Measurements from ENCODE around the gene GPSM1.
"Not testable (repeated sequence)": the region's sequence is repeated elsewhere in the genome, so short reads cannot be mapped to it uniquely, and the experiment has no call there.

Gene GPSM1

DNA sequence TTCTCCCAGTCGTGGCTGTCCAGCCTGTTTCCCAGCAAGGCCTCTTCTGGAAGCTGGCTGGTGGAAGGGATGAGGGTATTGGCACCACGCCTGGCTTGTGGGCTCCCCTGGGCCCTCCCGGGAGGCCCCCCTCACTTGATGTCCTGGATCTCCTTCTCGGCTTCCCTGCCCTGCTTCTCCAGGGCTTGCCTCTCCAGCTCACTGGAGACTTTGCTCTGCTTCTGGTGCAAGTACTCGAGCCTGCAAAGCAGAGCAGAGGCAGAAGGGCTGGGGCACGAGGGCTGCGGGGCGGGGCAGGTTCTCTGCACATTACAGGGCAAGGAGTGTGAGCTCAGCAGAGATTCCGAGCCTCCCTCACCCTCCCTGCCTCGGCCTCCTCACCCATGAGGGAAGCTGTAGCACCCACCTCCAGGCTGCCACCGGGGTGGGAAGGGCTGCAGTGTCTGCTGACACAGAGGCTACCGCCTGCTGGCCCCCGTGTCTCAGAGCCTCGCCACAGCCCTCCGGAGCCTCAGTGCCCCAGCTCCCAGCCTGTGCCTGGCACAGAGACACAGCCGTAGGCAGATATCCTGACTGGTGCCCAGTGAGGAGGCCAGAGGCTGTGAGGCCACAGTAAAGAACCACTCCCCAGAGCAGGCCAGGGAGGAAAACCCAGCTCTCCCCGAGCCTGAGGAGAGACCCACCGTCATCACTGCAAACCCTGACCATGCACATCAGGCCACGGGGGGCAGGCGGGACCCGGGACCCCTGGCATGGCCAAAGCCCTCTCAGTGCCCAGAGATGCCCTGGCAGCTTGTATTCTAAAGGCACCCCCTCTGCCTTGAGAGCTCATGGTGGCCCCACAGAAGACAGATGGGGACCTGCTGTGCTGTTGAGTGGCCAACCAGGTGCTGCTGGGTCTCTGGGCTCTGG lies 65.5 kb downstream of the GPSM1 start:
- DNase-seq (ENCODE audit: extremely low read depth in 1 of 2, low read depth in 1 of 2) = no peak

DNA sequence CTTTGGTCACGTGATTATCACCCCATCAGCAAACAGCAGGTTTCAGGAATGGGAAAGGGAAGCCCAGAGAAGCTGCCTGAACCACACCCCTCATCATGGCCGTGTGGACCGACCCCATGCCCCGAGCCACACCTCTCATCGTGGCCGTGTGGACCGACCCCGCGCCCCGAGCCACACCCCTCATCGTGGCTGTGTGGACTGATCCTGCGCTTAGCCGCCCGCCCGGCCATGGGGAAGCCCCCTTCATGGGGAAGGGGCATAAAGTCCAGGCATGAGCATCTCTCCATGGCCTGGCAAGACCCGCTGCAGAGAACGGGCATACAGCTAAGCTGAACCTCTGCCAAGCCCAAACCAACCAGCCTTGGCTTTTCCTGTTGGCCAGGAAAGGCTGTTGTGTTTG lies 66.2 kb downstream of the GPSM1 start:
- DNase-seq (ENCODE audit: extremely low read depth in 1 of 2, low read depth in 1 of 2) = no peak

DNA sequence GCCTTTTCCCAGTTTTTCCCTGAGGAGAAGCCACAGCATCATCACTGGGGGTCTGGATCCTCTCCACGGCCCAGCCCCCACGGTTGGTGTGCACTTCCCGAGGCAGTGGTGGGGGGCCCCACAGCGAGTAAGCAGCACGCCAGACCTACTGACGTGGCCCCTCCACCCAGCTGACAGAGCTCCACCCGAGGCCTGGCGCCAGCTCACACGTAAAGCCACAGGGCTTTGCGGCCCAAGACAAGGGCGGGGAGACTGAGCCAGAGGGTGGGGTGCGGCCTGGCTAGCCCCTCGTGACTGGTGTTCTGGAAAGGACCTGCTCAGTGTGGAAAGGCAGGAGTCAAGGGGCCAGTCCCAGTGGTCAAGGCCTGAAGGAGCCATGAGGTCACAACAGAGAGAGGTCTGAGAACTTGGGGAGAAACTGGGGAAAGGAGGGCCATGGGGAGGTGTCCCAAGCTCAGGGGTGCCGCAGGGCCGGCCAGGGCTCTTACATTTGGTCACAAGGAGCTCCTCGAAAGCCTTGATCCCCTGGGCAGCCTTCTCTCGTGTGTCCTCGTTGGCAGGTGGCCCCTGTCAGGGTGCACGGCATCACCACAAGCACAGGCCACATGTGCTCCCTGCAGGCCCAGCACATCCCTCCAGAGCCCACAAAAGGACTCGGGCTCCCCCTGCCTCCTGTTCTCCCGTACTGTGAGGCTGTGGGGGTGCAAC lies 67.1 kb downstream of the GPSM1 start:
- DNase-seq (ENCODE audit: extremely low read depth in 1 of 2, low read depth in 1 of 2) = no peak

DNA sequence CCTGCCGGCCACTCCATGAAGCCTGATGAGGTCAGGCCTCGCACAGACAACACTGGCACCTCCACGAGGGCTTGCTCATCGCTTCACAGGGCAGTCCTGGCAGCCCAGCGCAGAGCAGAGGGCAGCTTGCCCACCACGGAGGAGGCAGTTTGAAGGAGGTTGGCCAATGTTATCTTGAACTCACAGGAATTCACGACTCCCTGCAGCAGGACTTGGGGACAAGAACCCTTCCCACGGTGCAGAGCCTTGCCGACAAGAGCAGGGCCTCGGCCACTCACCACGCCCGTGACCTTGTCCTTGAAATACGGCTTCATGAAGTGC lies 67.6 kb downstream of the GPSM1 start:
- DNase-seq (ENCODE audit: extremely low read depth in 1 of 2, low read depth in 1 of 2) = no peak

DNA sequence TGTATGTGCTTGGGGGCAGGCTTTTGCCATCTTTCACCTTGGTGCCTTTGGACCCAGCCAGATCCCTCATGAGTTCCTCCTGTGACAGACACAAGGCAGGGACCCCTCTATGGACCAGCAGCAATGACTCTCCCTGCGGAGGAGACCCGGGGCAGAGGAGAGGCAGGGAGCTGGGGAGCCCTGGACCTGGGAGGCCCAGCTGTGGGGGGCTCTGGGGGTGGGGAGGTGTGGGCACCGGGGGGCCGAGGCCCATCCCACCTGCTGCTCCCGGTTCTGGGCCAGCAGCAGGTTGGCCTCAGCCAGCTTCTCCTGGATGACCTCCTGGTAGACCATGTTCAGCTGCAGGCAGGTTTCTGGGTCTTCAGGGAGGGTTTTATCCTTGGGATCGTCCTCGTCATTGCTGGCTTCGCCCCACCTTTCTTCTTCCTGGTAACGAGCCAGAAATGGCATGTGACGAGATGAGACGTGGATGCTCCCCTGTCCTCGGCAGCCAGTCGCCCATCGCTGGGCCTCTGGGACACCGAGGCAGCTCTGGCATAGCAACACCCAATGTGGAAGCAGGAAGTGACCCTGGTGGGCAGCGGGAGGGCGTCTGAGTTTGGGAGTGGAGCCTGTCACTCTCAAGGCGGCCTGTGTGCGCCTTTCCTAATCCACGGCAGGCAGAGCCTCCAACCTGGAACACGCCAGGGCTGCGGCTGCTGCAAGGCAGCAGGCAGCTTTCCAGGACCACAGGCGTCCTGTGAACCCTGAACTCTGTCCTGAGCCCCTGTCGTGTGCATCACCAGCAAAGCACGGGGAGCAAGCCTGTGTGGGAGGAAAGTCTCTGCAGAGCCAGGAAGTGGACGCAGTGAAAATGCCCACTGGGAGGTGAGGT lies 68.2 kb downstream of the GPSM1 start:
- DNase-seq (ENCODE audit: extremely low read depth in 1 of 2, low read depth in 1 of 2) = no peak

DNA sequence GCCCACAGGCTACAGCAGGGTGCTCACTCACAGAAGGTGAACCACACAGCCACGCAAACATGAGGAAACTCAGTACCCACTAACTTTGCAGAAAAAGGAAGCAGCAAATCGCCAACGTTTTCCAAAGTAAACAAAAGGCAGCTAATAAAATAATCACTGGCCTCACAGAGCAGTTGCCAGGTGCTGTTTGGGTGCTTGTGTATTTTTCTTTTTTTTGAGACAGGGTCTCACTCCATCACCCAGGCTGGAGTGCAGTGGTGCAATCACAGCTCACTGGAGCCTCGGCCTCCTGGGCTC lies 68.8 kb downstream of the GPSM1 start:
- no peak for DNase-seq (ENCODE audit: extremely low read depth in 1 of 2, low read depth in 1 of 2)

DNA sequence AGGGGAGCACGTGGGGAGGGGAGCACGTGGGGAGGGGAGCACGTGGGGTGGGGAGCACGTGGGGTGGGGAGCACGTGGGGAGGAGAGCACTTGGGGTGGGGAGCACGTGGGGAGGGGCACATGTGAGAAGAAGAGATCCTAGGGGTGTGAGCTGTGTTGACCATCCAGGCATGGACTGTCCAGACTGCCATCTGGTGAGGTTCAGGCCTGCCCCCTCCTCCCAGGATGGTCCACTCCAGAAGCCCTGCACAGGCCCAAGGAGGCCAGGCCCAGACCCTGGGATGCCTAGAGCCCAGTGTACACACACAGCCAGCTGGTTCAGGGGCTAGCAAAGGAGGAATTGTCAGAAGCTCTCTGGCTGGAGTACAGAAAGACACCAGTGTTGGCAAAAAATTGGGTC lies 70.3 kb downstream of the GPSM1 start:
- DNase-seq (ENCODE audit: extremely low read depth in 1 of 2, low read depth in 1 of 2) = no peak

DNA sequence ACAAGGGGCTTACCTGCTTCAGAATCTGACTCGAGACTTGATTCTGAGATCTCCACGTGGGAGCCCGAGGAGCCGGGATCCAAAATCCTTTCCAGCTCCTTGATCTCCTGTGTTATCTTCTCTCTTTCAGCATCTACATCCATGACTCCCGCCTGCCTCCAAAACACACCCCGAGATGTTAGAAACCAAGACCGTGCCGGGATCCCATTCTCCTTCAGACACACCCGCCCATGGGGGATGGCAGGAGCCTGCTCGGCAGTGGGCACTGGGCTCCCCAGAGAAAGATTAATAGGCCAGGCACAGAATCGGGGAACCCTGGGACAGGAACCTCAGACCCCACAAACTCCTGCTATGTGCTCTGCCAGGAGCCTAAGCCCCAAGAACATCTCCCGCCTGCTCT lies 70.9 kb downstream of the GPSM1 start:
- DNase-seq (ENCODE audit: extremely low read depth in 1 of 2, low read depth in 1 of 2) = no peak

DNA sequence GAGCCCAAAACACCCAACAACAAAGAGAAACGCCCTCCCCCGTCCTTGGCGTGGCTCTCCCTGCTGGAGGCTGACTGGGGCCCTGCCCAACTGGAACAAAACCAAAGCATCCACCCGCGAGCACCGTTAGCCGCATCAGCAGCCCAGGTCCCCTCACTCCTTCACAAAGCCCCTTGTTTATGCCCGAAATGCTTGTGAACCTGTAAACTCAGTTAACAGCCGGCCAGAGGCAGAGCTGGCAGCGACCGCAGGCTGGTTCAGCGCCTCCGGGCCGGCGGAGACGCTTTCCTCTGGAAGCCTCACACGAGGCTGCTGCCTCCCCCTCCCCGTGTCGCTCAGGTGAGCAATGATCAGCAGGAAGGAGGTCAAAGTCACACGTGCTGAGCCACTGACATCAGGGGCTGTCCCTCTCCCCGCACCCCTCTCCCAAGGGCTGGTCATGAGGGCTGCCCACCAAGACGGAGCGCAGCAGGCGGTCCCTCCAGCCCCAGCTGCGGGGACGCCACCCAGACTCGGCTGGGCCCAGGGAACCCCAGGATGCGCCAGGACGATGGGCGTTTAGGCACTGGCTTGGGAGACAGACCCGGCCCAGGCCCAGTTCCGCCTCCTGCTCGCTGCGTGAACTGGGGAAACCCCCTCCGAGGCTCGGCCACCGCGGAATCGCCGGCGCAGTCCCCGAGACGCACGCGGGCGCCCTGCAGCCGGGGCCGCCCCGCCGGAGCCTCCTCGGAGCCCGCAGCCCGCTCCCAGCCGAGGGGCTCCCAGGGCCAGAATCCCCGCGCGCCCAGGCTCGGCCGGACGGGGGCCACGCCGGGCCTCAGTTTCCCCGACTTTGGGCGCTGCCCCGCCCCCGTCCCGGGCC lies 72.1 kb downstream of the GPSM1 start:
- DNase-seq (ENCODE audit: extremely low read depth in 1 of 2, low read depth in 1 of 2) = peak in 1 of 2 donors; percentile 15

DNA sequence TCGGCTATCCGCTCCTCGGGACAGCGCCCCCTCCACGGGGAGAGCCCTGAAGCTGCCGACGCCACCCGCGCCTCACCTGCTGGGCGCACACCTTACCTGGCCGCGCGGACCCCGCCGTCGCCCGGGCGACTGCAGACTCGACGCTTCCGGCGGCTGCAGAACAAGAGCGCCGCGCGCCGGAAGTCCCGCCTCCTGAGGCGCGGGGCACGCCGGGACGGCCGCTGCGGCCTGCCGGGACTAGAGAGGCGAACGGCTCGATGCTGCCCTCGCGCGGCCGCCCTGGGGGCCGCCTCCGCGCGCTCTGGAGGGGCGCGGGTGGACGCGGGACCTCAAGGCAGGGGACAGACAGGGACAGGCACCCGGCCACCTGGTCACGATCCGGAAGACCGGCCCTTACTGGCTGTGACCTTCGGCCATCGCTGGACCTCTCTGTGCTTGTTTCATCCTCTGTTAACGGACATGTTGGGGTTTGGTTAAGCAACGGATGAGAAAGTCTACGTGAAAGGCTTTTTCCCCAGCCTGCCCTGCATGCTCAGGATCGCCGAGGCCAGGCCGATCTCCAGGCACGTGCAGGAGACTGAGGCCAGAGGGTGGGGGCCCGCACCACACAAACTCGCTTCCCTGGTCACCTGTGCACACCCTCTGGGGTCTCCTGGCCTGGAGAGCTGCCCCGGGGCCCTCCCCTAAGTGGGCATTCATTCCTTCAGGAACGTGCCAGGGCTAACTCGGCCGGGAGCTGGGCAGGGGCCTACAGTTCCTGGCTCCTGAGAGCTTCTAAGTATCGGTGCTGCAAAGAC lies 72.9 kb downstream of the GPSM1 start, which contains the start of gene SNAPC4:
Gene SNAPC4 (minus strand): TSS at position 133 of the 797 bp plus-strand sequence. CDS start 1,742 bp downstream, outside the sequence.
- peak; percentile 63 to 80 for DNase-seq (ENCODE audit: extremely low read depth in 1 of 2, low read depth in 1 of 2)

DNA sequence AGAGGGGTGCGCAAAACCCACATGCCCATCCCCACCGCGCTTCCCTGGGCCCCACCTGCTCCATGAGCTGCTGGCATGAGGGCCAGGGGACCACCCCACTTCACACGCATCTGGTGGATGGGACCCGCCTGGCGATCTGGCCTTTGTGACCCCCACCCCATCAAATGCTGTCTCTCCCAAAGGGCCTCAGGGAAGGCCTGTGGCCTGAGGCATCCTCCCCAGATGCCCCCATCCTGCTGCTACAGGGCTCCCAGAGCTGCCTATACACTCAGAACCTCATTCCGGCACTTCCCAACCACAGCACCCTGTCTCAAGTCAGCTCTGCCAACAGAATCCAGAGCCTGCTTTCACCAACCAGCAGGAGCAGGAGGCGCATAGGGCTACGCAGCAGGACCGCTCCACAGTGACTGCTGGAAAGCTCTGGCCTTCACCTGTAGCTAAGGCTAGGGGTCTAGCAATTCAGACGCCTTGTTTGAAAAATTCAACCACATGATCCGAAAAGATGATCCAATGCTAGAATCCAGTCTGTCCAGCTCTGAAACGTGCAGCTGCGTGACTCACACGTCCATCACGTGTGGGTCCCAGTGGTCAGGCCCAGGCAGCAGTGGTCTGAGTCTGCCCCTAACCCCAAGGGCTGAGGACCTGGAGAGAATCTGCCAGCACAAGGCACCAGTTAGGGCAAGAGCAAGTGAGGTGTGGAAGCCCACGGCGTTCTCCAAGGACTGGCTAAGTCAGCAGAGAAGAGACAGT lies 74.0 kb downstream of the GPSM1 start:
- DNase-seq (ENCODE audit: extremely low read depth in 1 of 2, low read depth in 1 of 2) = no peak

DNA sequence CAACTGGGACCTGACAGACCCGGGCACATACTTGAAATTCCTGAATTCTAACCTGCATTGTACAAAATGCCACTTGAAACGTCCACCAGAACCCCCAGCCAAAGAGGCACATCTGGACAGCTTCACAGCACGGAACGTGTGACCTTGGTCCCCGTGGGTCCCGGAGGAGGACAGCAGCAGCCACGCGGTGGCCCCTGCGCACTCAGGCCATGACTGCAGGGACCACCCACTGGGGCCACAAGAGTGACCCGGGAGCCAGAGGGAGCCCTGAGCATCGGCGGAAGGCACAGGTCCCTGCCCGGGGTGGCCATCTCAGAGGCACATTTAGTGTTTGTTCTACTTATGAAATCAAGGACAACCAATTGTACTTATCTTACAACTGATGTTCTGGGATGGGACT lies 74.7 kb downstream of the GPSM1 start:
- no peak for DNase-seq (ENCODE audit: extremely low read depth in 1 of 2, low read depth in 1 of 2)

DNA sequence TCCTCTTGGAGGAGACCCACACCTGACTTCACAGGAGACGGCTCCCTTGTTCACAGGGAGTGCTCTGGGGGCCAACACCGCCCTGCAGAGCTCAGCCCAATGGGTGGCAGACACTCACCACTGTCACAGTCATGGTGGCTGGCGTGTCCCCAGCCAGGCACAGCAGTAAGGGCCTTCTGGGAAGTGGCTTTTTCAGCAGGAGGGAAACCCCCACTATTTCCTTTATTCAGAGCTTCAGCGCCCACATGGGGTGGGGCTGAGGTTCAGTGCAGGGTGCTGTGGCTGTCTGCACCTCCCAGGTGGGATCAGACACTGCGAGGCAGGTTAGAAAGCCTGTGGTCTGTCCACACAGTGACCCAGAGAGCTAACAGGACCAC lies 76.2 kb downstream of the GPSM1 start:
- peak; percentile 60 to 73 for DNase-seq (ENCODE audit: extremely low read depth in 1 of 2, low read depth in 1 of 2)

DNA sequence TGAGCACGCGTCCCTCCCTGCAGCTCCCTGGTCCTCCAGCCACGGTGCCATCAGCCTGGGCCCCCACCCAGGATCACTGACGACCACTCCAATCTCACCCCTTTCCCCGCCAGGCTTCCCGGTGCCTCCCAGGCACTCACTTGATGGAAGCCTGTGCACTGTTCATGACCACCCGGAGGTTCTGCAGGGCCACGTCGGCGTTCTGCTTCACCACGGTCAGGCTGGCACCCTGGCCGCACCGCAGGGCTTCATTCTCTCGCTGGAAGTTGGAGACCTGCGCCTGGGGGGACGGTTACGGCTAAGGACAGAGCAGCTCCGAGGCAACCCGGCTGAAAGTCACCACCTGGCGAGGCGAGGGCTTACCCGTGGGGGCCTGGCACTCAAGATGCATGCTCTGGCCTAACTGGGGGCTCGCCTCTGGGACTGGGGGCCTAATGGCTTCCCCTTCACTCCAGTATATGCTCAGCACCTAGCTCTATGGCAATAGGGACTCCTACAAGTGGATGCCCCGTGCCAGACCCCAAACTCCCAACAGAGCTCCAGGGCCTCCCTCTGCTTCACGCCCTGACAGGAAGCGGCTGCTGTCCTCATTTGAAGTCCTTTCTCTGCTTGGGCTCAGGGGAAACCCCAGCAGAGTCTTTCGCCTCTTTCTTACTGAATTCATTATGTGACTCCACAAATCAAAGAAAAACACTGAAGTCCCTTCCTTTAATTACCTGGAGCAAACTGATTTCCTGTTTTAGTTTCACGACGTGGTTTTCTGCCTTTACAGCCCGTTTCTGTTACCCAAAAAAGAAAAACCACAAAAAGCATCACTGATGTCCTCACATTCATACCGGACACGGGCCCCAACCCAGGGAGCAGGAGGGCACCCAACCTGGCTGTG lies 76.8 kb downstream of the GPSM1 start:
- DNase-seq (ENCODE audit: extremely low read depth in 1 of 2, low read depth in 1 of 2) = peak in 1 of 2 donors; percentile 19

DNA sequence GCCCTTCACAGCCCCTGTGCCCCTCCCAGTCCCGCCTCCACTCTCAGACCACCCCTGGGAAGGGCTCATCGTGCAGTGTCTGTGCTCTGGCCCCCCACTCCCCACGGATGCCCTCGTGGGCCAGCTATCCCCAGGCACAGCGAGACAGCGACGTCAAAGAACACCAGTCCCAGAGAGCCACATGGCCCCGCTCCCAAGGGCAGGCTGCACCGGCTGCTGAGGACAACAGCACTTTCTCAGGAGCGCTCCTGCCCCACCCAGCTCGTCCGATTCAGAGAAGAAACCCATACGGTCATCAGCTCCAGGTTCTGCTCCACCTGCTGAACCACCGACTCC lies 77.4 kb downstream of the GPSM1 start:
- no peak for DNase-seq (ENCODE audit: extremely low read depth in 1 of 2, low read depth in 1 of 2)

DNA sequence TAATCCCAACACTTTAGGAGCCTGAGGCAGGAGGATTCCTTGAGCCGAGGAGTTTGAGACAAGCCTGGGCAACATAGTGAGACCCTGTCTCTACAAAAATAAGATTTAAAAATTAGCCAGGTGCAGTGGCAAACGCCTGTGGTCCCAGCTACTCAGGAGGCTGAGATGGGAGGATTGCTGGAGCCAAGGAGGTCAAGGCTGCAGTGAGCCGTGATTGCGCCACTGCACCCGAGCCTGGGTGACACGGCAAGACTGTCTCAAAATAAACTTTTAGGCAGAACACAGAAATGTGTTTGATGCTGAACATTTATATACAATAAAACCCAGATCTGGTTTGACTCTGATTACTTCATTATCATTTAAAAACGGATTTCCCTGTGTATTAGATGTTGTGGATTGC lies 78.1 kb downstream of the GPSM1 start:
- DNase-seq (ENCODE audit: extremely low read depth in 1 of 2, low read depth in 1 of 2) = no peak

DNA sequence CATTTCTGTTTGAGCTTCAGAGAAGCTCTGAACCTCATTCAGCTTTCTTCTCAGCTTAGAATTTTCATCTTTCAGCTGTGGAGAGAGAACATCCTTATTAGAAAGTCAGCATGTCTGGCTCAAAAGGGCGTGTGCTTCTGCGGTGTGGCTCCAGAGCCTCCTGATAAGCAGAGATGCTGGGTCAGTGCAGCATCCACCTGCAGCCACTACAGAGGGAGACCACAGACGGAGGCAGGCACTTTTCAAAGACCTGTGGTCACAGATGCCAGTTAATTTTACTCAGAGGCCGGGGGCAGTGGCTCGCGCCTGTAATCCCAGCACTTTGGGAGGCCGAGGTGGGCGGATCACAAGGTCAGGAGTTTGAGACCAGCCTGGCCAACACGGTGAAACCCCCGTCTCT lies 78.6 kb downstream of the GPSM1 start:
- not testable (repeated sequence) for DNase-seq (ENCODE audit: extremely low read depth in 1 of 2, low read depth in 1 of 2)

DNA sequence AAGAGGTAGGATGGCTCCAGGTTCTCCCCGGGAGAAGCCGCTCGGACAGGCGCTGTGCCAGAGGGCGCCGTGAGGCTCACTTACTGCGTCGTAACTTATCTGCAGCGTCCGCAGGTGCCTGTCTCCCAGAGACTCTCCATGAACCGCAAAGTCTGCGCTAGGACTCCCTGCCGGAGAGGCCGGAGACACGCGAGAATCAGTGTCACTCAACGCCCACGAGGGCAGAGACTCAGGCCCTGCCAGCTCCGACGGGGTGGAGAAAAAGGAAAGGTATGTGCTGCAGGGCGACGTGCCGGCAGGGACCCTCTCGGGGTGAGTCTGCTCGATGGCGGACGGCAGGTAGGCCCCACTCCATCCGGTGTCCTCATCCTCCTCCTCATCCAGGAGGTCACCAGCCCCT lies 79.7 kb downstream of the GPSM1 start:
- DNase-seq (ENCODE audit: extremely low read depth in 1 of 2, low read depth in 1 of 2) = not testable (repeated sequence)

Measured in stimulated activated CD8-positive, alpha-beta memory T cell treated with anti-CD3 and anti-CD28 coated beads, Interleukin-7, amount 100 ng/mL, for 48 hours (primary cell).